GM21515 (cell line): ENCODE measurements around the gene SLC17A8.
"Not testable (repeated sequence)": the region's sequence is repeated elsewhere in the genome, so short reads cannot be mapped to it uniquely, and the experiment has no call there.

Experiments
- ATAC-seq: cut with Tn5 transposase; IDR thresholded peaks from one replicate; pipeline ENCODE4 v1.9.1; 2021; ENCODE audit not compliant: unreplicated experiment

SLC17A8 gene

GRCh38 chr12:100422646-100423045 lies 65.8 kb downstream of the SLC17A8 start:
- no peak for ATAC-seq

DNA sequence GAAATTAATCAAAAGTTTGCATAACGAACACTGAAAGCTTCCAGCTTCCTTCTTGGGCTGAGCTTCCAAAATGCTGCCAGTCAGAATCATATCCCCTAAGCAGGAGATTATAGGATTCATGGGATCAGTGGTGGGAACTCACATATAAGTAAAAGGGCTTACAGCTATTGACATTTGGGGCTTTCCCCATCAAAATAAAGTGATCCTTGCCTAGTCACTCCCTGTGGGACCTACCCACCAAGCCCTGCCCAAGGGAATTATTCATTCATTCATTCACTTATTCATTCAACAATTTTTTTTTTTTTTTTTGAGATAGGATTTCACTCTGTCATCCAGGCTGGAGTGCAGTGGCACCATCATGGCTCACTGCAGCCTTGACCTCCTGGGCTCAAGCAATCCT lies 69.3 kb downstream of the SLC17A8 start:
- ATAC-seq: no peak

GRCh38 chr12:100427078-100427477 lies 70.2 kb downstream of the SLC17A8 start:
- ATAC-seq: no peak

- ATAC-seq: not testable (repeated sequence)
Observed at GRCh38 chr12:100430251-100430650, 73.4 kb downstream of the SLC17A8 start.

- no peak for ATAC-seq
Observed at GRCh38 chr12:100433701-100434100, 76.8 kb downstream of the SLC17A8 start.

DNA sequence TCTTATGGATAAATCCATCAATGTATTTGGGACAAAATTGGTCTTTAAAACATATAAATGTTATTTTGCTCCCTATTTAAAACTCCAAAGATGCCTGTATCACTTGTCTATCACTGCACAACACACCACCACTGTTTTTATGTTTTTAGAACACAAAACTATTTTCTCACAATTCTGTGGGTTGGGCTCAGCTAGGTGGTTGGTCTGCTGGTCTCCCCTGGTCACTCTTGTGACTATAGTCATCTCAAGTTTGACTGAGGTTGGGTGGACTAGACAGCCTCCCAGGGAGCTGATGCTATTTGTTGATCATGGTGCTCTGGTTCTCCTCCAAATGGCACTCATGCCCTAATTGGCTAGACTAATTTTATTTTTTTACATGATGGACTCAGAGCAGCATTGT lies 77.3 kb downstream of the SLC17A8 start:
- no peak for ATAC-seq

DNA sequence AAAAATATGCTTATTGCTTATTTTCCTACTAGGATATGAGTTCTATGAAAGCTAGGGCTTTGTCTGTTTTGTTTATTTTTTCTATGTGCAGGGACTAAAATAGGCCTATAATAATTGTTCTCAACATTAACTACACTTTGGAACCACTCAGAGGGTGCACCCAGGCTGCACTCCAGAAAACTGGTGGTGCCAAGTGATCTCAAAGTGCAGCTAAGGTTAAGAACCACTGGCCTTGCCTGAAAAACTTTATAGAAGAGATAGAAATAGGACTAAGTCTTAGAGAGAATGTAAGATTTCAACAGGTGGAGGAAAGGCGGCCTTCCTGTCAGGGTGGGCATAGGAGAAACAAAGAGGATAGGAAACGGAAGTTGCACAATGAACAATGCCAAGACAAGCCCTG lies 79.1 kb downstream of the SLC17A8 start:
- no peak for ATAC-seq

DNA sequence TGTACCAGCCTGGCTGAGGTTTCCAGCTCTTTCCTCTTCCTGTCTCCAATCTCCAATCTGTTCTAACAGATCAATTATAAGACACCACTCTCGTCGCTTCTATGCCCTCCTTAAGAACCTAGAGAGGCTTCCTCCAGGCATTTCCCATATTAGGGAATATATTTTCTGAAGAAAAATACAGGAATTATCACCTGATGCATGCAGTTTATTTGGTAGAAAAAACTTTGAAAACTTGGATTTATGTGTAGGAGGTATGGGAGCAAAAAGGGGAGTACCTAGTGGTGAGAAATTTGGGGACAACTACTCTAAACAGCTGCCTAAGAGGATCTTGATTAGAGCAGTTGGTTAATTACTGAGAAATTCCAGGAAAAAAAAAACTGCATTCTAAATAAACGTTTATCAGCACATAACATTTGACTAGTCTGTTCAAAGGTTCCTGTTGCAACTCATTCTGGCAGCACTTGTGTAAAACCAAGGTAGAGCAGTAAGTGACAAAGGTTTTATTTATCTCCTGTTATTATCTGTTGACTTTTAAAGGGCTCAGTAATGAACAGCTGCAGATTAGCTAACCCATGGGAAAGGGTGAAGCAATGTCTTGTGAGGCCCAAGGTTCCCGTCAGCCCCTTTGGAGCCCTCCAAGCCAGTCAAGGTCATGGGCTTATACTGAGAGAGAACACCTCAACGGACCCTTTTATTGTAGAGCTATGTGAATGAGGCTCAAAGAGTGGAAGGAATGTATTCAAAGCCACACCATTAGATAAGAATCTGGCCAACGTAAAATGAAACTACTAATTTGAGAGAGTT lies 80.4 kb downstream of the SLC17A8 start:
- no peak for ATAC-seq

GRCh38 chr12:100439797-100440196 lies 82.9 kb downstream of the SLC17A8 start:
- no peak for ATAC-seq

GRCh38 chr12:100442403-100442802 lies 85.5 kb downstream of the SLC17A8 start:
- ATAC-seq: no peak

- no peak for ATAC-seq
Observed at GRCh38 chr12:100443434-100443833, 86.6 kb downstream of the SLC17A8 start.

DNA sequence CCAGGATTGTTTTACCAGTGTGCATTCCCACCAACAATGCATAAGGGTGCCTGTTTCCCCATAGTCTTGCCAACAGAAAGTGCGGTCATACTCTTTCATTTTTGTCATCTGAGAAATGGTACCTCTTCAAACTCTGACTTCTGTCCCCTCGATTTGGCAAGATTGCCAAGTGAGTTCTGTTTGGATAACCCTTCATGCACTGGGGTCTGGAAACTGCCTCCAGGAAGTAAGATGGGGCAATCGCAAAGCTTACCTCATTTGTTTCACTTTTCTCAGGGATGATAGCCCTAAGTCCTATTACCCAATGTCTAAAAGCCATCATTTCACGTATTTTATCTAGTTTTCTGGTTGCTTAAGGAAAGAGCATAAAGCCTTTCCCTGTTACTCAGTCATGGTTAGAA lies 88.2 kb downstream of the SLC17A8 start:
- ATAC-seq: no peak

DNA sequence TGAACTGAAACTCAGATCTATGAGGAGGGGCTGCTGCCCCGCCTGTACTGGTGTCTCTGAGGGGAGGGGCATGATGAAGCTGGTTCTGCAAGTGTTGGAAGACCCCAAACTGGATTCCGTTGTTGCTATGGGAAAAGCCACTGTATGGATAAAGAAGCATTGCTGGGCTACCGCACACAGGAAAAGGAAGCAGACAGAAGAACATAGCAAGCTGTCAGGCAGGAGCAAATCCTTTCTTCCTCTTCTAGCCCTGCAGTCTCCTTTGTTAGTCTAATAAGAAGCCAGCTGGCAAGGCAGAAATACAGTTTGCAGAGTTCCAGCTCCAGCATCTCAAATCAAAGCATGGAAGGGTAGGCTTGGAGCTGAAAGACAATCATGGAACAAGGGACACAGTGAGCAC lies 90.5 kb downstream of the SLC17A8 start:
- no peak for ATAC-seq

DNA sequence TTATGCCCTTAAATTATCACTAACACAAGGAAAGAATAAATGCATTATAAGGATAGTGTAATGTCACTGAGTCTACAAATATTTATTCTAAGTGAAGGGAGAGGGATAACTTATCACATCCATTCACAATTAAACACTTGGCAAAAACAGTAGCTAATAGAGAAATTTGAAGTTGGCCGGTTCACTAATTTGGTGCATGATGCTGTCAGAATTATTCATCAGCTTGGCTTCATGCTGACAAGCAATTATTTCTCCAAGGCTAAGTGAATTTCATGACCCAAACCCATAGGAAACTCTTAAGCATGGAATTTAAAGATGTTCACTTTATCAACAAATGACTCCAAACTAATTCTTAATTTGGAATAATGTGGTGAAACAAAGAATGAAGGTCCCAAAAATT lies 91.8 kb downstream of the SLC17A8 start:
- ATAC-seq: no peak

DNA sequence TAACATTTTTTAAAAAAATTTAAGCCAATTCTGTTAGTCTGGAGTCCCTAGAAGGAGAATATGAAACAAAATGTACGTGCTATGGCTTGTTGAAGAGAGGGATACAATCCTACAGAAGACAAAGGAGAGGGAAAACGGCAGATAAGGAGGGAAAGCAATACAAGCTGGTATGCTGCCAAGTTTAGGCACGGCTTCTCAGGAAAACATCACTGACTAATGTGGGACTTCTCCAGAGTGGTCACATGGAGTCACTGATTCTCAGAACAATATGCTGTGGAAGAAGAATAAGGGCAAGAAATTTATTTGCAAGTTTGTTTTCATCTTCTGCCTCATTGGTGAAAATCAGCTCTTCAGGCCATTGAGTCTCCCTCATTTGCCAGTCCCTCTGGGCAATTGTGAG lies 93.9 kb downstream of the SLC17A8 start:
- ATAC-seq: no peak

DNA sequence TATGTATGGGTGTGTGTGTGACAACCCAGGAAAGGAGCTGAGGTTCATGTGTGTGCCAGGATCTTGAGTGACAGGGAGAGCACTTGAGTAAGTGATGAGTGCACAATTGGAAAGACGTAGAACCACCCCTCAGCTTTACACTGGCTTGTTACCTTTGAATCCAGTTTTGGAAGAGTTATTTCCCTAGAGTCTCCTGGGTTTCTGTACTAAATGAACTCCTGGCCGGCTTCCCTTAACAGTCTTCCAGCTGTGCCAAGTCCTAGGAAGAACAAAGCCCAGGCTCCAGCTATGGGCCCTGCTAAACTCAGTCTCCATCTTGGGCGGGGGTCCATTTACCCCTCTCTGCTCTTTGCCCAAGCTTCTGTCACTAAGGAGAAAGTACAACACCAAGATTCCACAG lies 97.1 kb downstream of the SLC17A8 start:
- no peak for ATAC-seq

DNA sequence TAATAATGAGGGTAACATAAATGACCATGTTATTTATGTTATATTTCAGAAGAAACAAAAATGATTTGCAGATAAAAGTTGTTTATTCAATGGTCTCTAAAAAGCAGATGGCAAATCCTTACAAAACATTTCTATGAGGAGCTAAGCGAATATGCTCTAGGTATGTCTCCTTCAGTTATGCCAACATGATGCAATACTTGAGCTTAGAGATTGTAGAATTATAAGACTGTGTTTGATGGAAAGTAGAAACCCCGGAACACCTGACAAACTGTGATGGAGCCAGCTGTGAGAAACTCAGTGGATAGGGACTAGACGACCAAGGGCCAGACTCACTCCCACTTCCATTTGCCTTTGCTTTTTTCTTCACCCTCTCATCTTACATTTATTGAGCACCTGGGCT lies 99.0 kb downstream of the SLC17A8 start:
- no peak for ATAC-seq

GRCh38 chr12:100458191-100458590 lies 101.3 kb downstream of the SLC17A8 start:
- ATAC-seq: no peak

GRCh38 chr12:100460702-100461101 lies 103.8 kb downstream of the SLC17A8 start:
- ATAC-seq: no peak

DNA sequence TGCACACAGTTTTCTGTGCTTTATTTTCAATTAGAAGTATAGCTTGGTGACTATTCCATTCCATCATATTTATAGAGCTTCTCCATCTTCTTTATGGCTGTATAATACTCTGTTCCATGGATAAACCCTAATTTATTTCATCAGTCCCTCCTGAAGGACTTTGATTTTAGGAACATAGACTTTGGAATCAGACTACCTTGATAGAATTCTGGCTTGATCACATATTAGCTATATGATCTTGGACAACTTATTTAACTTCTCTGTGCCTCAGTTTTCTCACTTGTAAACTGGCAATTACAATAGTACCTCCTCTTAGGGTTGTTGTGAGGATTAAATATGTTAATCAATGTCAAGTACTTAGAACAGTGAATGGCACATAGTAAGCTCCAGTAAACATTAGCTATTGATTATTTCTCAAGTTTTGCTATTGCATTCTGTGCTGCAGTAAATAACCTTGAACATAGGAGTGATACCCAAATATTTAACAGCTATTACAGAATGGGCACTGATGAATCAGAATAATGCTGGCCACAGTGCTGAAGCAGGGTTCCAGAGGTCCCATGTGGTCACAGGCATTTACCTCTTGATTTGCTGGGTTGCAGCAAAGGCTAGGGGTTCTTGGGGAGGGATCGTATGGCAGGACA lies 104.6 kb downstream of the SLC17A8 start:
- ATAC-seq: no peak

DNA sequence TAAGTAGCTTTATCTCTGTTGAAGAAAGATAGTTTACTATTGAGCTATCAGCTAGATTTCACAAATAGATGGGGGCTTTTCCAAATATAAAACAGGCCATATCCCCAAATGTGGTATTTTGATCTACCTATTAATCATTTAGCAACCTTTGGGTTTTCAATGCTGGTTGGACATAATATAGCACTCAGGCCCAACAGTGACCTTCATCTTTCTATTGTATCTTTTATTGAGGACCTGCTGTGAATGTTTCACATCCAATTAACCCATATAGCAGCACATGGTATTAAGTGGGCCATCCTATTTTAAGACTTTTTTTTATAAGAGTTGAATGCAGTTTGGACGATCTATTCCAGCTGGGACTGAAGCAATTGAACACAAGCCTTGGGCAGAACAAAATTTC lies 106.8 kb downstream of the SLC17A8 start:
- no peak for ATAC-seq

DNA sequence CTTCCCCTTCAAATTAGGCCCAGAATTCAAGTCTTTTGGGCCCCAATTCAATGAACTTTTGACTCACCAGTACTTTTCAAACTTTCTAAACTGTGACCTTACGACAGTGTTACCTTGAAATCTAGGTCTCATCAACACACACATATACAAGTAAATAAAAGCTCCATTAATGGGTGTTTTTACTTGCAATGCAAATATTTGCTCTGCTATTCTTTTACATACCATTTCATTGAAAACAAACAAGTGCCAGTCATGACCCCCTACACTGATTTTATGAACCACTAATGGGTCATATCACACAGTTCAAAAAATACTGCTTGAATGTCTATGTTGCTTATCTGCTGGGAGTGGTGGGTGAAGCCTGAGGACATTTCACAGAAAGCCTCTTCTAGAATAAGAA lies 107.7 kb downstream of the SLC17A8 start:
- ATAC-seq: no peak

DNA sequence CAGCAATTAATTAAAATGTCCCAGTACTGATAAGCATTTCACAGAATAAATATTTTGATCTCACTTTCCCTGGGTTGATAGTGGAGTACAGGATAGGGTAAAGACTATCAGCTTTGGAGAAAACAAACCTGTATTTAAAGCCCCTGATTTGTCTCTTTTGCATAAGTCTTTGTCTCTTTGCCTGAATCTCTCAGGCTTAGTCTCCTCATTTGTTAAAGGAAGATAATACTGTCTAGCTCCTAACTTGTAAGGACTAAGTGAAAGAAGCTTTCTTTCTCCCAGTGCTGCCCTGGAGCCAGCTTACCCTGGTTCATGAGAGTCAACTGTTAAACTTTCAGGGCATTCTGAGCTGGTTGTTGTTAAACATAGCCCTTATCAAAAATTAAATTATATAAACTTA lies 111.3 kb downstream of the SLC17A8 start:
- no peak for ATAC-seq
